ENCODE results near the gene SMTNL1. TPM values are rescaled to one million over a fixed set of nuclear protein-coding genes. Genes with fewer than 3 reads are reported as not detected.

The SMTNL1 gene
- total and polyA plus RNA-seq, 9 of the 15 experiments (the other 6 are each of a cell fraction or from before 2014, with no cell fraction given), result not detected

DNA sequence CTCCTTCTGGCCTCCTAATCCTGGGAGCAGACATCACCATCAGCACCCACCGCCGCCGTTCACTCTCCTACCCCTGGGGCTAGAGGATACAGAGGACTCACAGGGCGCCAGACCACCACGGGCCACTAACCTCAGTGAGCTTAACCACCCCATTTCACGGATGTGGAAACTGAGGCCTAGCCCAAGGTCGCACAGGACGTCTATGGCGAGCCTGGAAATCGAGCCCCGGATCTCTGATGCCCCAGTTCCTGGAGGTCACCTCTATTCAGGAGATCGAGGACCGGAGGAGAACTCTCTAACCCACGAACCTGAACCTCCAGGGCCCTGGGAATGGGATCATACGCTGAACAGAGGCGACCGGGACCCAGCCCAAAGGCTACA, 7.2 kb upstream of the SMTNL1 start (continued):
- TF ChIP-seq, protein P1, sequence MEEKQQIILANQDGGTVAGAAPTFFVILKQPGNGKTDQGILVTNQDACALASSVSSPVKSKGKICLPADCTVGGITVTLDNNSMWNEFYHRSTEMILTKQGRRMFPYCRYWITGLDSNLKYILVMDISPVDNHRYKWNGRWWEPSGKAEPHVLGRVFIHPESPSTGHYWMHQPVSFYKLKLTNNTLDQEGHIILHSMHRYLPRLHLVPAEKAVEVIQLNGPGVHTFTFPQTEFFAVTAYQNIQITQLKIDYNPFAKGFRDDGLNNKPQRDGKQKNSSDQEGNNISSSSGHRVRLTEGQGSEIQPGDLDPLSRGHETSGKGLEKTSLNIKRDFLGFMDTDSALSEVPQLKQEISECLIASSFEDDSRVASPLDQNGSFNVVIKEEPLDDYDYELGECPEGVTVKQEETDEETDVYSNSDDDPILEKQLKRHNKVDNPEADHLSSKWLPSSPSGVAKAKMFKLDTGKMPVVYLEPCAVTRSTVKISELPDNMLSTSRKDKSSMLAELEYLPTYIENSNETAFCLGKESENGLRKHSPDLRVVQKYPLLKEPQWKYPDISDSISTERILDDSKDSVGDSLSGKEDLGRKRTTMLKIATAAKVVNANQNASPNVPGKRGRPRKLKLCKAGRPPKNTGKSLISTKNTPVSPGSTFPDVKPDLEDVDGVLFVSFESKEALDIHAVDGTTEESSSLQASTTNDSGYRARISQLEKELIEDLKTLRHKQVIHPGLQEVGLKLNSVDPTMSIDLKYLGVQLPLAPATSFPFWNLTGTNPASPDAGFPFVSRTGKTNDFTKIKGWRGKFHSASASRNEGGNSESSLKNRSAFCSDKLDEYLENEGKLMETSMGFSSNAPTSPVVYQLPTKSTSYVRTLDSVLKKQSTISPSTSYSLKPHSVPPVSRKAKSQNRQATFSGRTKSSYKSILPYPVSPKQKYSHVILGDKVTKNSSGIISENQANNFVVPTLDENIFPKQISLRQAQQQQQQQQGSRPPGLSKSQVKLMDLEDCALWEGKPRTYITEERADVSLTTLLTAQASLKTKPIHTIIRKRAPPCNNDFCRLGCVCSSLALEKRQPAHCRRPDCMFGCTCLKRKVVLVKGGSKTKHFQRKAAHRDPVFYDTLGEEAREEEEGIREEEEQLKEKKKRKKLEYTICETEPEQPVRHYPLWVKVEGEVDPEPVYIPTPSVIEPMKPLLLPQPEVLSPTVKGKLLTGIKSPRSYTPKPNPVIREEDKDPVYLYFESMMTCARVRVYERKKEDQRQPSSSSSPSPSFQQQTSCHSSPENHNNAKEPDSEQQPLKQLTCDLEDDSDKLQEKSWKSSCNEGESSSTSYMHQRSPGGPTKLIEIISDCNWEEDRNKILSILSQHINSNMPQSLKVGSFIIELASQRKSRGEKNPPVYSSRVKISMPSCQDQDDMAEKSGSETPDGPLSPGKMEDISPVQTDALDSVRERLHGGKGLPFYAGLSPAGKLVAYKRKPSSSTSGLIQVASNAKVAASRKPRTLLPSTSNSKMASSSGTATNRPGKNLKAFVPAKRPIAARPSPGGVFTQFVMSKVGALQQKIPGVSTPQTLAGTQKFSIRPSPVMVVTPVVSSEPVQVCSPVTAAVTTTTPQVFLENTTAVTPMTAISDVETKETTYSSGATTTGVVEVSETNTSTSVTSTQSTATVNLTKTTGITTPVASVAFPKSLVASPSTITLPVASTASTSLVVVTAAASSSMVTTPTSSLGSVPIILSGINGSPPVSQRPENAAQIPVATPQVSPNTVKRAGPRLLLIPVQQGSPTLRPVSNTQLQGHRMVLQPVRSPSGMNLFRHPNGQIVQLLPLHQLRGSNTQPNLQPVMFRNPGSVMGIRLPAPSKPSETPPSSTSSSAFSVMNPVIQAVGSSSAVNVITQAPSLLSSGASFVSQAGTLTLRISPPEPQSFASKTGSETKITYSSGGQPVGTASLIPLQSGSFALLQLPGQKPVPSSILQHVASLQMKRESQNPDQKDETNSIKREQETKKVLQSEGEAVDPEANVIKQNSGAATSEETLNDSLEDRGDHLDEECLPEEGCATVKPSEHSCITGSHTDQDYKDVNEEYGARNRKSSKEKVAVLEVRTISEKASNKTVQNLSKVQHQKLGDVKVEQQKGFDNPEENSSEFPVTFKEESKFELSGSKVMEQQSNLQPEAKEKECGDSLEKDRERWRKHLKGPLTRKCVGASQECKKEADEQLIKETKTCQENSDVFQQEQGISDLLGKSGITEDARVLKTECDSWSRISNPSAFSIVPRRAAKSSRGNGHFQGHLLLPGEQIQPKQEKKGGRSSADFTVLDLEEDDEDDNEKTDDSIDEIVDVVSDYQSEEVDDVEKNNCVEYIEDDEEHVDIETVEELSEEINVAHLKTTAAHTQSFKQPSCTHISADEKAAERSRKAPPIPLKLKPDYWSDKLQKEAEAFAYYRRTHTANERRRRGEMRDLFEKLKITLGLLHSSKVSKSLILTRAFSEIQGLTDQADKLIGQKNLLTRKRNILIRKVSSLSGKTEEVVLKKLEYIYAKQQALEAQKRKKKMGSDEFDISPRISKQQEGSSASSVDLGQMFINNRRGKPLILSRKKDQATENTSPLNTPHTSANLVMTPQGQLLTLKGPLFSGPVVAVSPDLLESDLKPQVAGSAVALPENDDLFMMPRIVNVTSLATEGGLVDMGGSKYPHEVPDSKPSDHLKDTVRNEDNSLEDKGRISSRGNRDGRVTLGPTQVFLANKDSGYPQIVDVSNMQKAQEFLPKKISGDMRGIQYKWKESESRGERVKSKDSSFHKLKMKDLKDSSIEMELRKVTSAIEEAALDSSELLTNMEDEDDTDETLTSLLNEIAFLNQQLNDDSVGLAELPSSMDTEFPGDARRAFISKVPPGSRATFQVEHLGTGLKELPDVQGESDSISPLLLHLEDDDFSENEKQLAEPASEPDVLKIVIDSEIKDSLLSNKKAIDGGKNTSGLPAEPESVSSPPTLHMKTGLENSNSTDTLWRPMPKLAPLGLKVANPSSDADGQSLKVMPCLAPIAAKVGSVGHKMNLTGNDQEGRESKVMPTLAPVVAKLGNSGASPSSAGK (IDR thresholded peaks at IDR 0.05), result no peak
- TF ChIP-seq SNIP1 (IDR thresholded peaks at IDR 0.05; ENCODE audit: low read depth), result no peak
- TF ChIP-seq HNRNPL (IDR thresholded peaks at IDR 0.05; ENCODE audit: low read depth, low read length), result no peak
- TF ChIP-seq ZNF586 (CRISPR knock-in tag; conservative IDR thresholded peaks at IDR 0.05), result no peak
- no peak for TF ChIP-seq FOXK1 (CRISPR knock-in tag; IDR thresholded peaks at IDR 0.05; ENCODE audit: borderline replicate concordance)
- no peak for TF ChIP-seq ARID2 (IDR thresholded peaks at IDR 0.05)
- TF ChIP-seq RBFOX2 (IDR thresholded peaks at IDR 0.05; ENCODE audit: low read depth, low read length), result no peak
- TF ChIP-seq, protein P2, sequence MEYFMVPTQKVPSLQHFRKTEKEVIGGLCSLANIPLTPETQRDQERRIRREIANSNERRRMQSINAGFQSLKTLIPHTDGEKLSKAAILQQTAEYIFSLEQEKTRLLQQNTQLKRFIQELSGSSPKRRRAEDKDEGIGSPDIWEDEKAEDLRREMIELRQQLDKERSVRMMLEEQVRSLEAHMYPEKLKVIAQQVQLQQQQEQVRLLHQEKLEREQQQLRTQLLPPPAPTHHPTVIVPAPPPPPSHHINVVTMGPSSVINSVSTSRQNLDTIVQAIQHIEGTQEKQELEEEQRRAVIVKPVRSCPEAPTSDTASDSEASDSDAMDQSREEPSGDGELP (CRISPR knock-in tag; IDR thresholded peaks at IDR 0.05; ENCODE audit: borderline replicate concordance), result no peak
- TF ChIP-seq NONO (IDR thresholded peaks at IDR 0.05; ENCODE audit: low read depth in 2 of 2, low read length in 1 of 2), result 0 out of 4 replicates have a peak, but pooled peaks of 1 of the 2 experiments have one; percentile 33
- peak; percentile 98 for TF ChIP-seq RBM25 (IDR thresholded peaks at IDR 0.05; ENCODE audit: low read depth, low read length, severe bottlenecking)
- no peak for TF ChIP-seq ZC3H11A (IDR thresholded peaks at IDR 0.05; ENCODE audit: low read depth, low read length)
- no peak for TF ChIP-seq ETV1 (tag; conservative IDR thresholded peaks at IDR 0.05; ENCODE audit: low read depth)
- no peak for TF ChIP-seq RAD21 (CRISPR knock-in tag; conservative IDR thresholded peaks at IDR 0.05 in 1 of 2, IDR thresholded peaks at IDR 0.05 in 1 of 2)
- TF ChIP-seq, protein P3, sequence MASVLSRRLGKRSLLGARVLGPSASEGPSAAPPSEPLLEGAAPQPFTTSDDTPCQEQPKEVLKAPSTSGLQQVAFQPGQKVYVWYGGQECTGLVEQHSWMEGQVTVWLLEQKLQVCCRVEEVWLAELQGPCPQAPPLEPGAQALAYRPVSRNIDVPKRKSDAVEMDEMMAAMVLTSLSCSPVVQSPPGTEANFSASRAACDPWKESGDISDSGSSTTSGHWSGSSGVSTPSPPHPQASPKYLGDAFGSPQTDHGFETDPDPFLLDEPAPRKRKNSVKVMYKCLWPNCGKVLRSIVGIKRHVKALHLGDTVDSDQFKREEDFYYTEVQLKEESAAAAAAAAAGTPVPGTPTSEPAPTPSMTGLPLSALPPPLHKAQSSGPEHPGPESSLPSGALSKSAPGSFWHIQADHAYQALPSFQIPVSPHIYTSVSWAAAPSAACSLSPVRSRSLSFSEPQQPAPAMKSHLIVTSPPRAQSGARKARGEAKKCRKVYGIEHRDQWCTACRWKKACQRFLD (CRISPR knock-in tag; IDR thresholded peaks at IDR 0.05), result no peak
- peak; percentile 96 for TF ChIP-seq ADNP (tag; IDR thresholded peaks at IDR 0.05)

All from K562 (cell line).